Endothelial cell of umbilical vein (primary cell): Measurements from ENCODE around the gene OR2A14. TPM values are rescaled to one million over a fixed set of nuclear protein-coding genes. Genes with fewer than 3 reads are reported as not detected.

Source experiments
- Bru-seq: library from RNA; stranded (reverse); fragments of 400-500 nt; gene quantifications from one replicate; lab custom pipeline; 2021; lab: Mats Ljungman, UMichigan
- BruChase-seq, 2 experiments: library from RNA; stranded (reverse); fragments of 400-500 nt; gene quantifications; one replicate each; lab custom pipeline; 2021; lab: Mats Ljungman, UMichigan
- BruUV-seq: library from RNA; stranded (reverse); fragments of 400-500 nt; replicated peaks from 2 replicates; lab custom pipeline; 2021; lab: Mats Ljungman, UMichigan
- CTCF ChIA-PET: fragments of 300-600, 350-600 bp; sonication (Branson Sonifier 250); formaldehyde crosslinking; loops from one replicate; lab custom pipeline; 2021; ENCODE audit warnings: antibody characterized with exemption, inconsistent platforms; lab: Charles Lee
- POLR2A ChIA-PET: fragments of 300-600, 350-600 bp; sonication (Branson Sonifier 250); formaldehyde crosslinking; loops from one replicate; lab custom pipeline; 2021; ENCODE audit warnings: antibody characterized with exemption, inconsistent platforms; lab: Charles Lee
- DNase-seq: peaks from one replicate; pipeline ENCODE4 v3.0.0-alpha.2; 2011; ENCODE audit warnings: low read depth, low spot score
- FAIRE-seq: peaks from 2 replicates; lab custom pipeline; 2011; peaks lifted over from hg19 to GRCh38; lab: Jason Lieb, UNC
- H2AFZ ChIP-seq: 2 replicates; pipeline ENCODE4 v1.6.0; 2012; ENCODE audit warnings: low read depth, low read length, control low read depth, inconsistent platforms
- H3K27ac ChIP-seq: 2 replicates; pipeline ENCODE4 v1.5.1; 2011; ENCODE audit warnings: low read depth, mild to moderate bottlenecking, control low read depth, low read length, moderate library complexity; ENCODE audit not compliant: insufficient read depth
- H3K27me3 ChIP-seq, 2 experiments: 2 replicates each; pipeline versions ENCODE4 v1.6.0 to v1.6.1; 2011; ENCODE audit warnings: low read length in 2 of 2, mixed read lengths in 1 of 2; ENCODE audit not compliant: control insufficient read depth in 2 of 2, insufficient read depth in 2 of 2
- H3K36me3 ChIP-seq, 2 experiments: 2 replicates in 1 of 2; 3 replicates in 1 of 2; pipeline ENCODE4 v1.5.1; 2011; ENCODE audit warnings: low read length in 2 of 2, mild to moderate bottlenecking in 1 of 2, moderate library complexity in 1 of 2; ENCODE audit not compliant: control insufficient read depth in 2 of 2, insufficient read depth in 2 of 2; ENCODE audit errors: extremely low read depth in 1 of 2
- H3K4me1 ChIP-seq: 3 replicates; pipeline ENCODE4 v1.5.1; 2011; ENCODE audit warnings: mild to moderate bottlenecking, low read length; ENCODE audit not compliant: control insufficient read depth, insufficient read depth; ENCODE audit errors: extremely low read depth
- H3K4me2 ChIP-seq: 2 replicates; pipeline ENCODE4 v1.6.1; 2011; ENCODE audit warnings: low read length, control low read depth, mixed read lengths; ENCODE audit not compliant: insufficient read depth
- H3K4me3 ChIP-seq, 3 experiments: fragments of 200-600 bp in 1 of 3; sonication (generic), shearing (Covaris generic) in 1 of 3; replicated peaks in 1 of 3; 2 replicates each; pipeline ENCODE4 v1.5.1; 2011 to 2016; ENCODE audit warnings: control low read depth in 3 of 3, low read length in 3 of 3, mild to moderate bottlenecking in 2 of 3, inconsistent platforms in 1 of 3, low read depth in 1 of 3, moderate library complexity in 1 of 3; ENCODE audit not compliant: insufficient read depth in 1 of 3
- H3K79me2 ChIP-seq: 2 replicates; pipeline ENCODE4 v1.6.0; 2012; ENCODE audit warnings: low read length, inconsistent platforms; ENCODE audit not compliant: control insufficient read depth, insufficient read depth
- H3K9ac ChIP-seq: replicated peaks from 2 replicates; pipeline ENCODE3; 2011; ENCODE audit warnings: low read length, control low read depth; ENCODE audit not compliant: insufficient read depth; ENCODE audit errors: extremely low read depth
- H3K9me1 ChIP-seq: replicated peaks from 3 replicates; pipeline ENCODE4 v1.6.0; 2011; ENCODE audit warnings: mild to moderate bottlenecking, low read length; ENCODE audit not compliant: control insufficient read depth, insufficient read depth; ENCODE audit errors: extremely low read depth
- H3K9me3 ChIP-seq: replicated peaks from 2 replicates; pipeline ENCODE4 v1.5.1; 2012; ENCODE audit warnings: low read length, inconsistent platforms; ENCODE audit not compliant: control insufficient read depth, insufficient read depth
- H4K20me1 ChIP-seq: replicated peaks from 2 replicates; pipeline ENCODE3; 2011; ENCODE audit warnings: mild to moderate bottlenecking, low read length; ENCODE audit not compliant: control insufficient read depth, insufficient read depth; ENCODE audit errors: extremely low read depth
- CTCF ChIP-seq, 2 donors: IDR thresholded peaks; 1 replicate in 1 of 2; 2 replicates in 1 of 2; pipeline ENCODE4 v1.5.1; 2011; ENCODE audit warnings: low read length in 2 of 2, mild to moderate bottlenecking in 2 of 2, moderate library complexity in 2 of 2, control low read depth in 1 of 2, inconsistent platforms in 1 of 2, low read depth in 1 of 2; ENCODE audit not compliant: insufficient read depth in 1 of 2; ENCODE audit errors: extremely low read depth in 1 of 2
- EZH2 ChIP-seq: IDR thresholded peaks from 2 replicates; pipeline ENCODE4 v1.6.1; 2012; ENCODE audit warnings: borderline replicate concordance, low read depth, mild to moderate bottlenecking, moderate library complexity, low read length, inconsistent platforms; ENCODE audit not compliant: severe bottlenecking
- FOS ChIP-seq: IDR thresholded peaks from 2 replicates; pipeline ENCODE4 v1.6.1; 2011; ENCODE audit warnings: mild to moderate bottlenecking, low read length, moderate library complexity, borderline replicate concordance; ENCODE audit not compliant: insufficient read depth
- GATA2 ChIP-seq: IDR thresholded peaks from 2 replicates; pipeline ENCODE4 v1.7.0; 2011; ENCODE audit warnings: low read depth, mild to moderate bottlenecking, moderate library complexity, mixed read lengths, low read length; ENCODE audit not compliant: insufficient read length, insufficient read depth
- JUN ChIP-seq: IDR thresholded peaks from 2 replicates; pipeline ENCODE4 v1.6.1; 2011; ENCODE audit warnings: borderline replicate concordance, low read depth; ENCODE audit not compliant: insufficient read length, insufficient read depth
- MAX ChIP-seq: IDR thresholded peaks from 2 replicates; pipeline ENCODE4 v1.6.1; 2011; ENCODE audit not compliant: insufficient read depth, insufficient read length
- MYC ChIP-seq: IDR thresholded peaks from one replicate; pipeline ENCODE4 v1.6.1; 2011; ENCODE audit warnings: mild to moderate bottlenecking, low read depth, low read length
- POLR2A ChIP-seq: IDR thresholded peaks from 2 replicates; pipeline ENCODE4 v1.6.1; 2012; ENCODE audit warnings: low read depth, mild to moderate bottlenecking, control low read depth, low read length
- POLR2AphosphoS5 ChIP-seq: IDR thresholded peaks from 2 replicates; pipeline ENCODE4 v1.6.1; 2012; ENCODE audit warnings: low read depth, mild to moderate bottlenecking, control low read depth, low read length, moderate library complexity; ENCODE audit not compliant: insufficient read depth
- dilution Hi-C: fragments of 300-500 bp; cut with MboI; formaldehyde crosslinking; loops from one replicate; pipeline ENCODE4 v1.15.0; 2019; ENCODE audit warnings: low sequenced_read_pairs; ENCODE audit not compliant: extremely low pct_ligation_motif_present
- intact Hi-C: fragments of 100-400 bp; cut with micrococcal nuclease; formaldehyde crosslinking; loops from one replicate; pipeline ENCODE4 v1.10.0; 2022
- long read RNA-seq: library from polyadenylated mRNA; stranded (forward); transcript quantifications from one replicate; pipeline ENCODE4 v2.0.0, GENCODE V29; 2021
- polyA minus RNA-seq, 3 experiments: library from RNA; depleted of rRNA, polyadenylated mRNA; stranded (reverse); fragments of >200 nt; gene quantifications; 1 replicate in 1 of 3; 2 replicates in 2 of 3; pipeline ENCODE4 v1.2.3, GENCODE V29; 2011
- polyA plus RNA-seq, 4 experiments: library from polyadenylated mRNA; depleted of rRNA in 3 of 4; stranded (reverse) in 3 of 4; unstranded in 1 of 4; fragments of >200 nt; gene quantifications; 2 replicates each; pipeline versions ENCODE4 v1.2.1 to v1.2.3, GENCODE V29; 2011 to 2012; ENCODE audit warnings: missing spikeins in 1 of 4
- total RNA-seq: library from RNA; stranded (reverse); gene quantifications from 2 replicates; pipeline ENCODE4 v1.2.3, GENCODE V29; 2021

The OR2A14 gene
- not detected in 2 replicates for total RNA-seq
- not detected in 2 replicates for polyA plus RNA-seq
- polyA plus RNA-seq (2011; cell fraction: cytosol; rRNA removed) = not detected in 2 replicates
- polyA plus RNA-seq (2011; cell fraction: nucleus; rRNA removed) = not detected in 2 replicates
- polyA plus RNA-seq (2012) = not detected in 2 replicates
- polyA minus RNA-seq = not detected in 2 replicates
- polyA minus RNA-seq (2011; cell fraction: cytosol; rRNA and poly(A)+ RNA removed) = not detected
- not detected in 2 replicates for polyA minus RNA-seq (2011; cell fraction: nucleus; rRNA and poly(A)+ RNA removed)
- not detected for Bru-seq, nascent RNA
- BruChase-seq, experiment 1, labeled RNA remaining after a 6-hour chase = not detected
- not detected for BruChase-seq, experiment 2, labeled RNA remaining after a 2-hour chase
- long read RNA-seq = 0 reads

- Histone ChIP-seq H3K36me3 (no peaks in the 10 kb centered on the region), H4K20me1 (no peaks in the 10 kb centered on the region), H3K4me3 (no peak within 1 kb of the TSS), H3K9me3 (no peaks in the 10 kb centered on the region), H3K79me2 (no peaks in the 10 kb centered on the region), H3K4me1 (no peaks in the 10 kb centered on the region), H3K27me3 (no peaks in the 10 kb centered on the region), H3K9ac (no peak within 1 kb of the TSS), H3K9me1 (no peaks in the 10 kb centered on the region), H3K4me2 (no peak within 1 kb of the TSS), H2AFZ (no peak within 1 kb of the TSS), H3K27ac (no peak within 1 kb of the TSS)
- ChIA-PET POLR2A (no interaction called here), CTCF (no interaction called here)
- dilution Hi-C loops = no loop called here
- no peak for FAIRE-seq
- intact Hi-C loops = no loop called here
- no TSS peak for BruUV-seq
- DNase-seq = no peak
- no peak for TF ChIP-seq POLR2A
- TF ChIP-seq GATA2 = no peak
- TF ChIP-seq FOS = no peak
- no peak for TF ChIP-seq JUN
- no peak for TF ChIP-seq MYC
Measured at GRCh38 chr7:144122876-144123275, at the start of gene OR2A14. TSS of gene OR2A14 (plus strand) at chr7:144123176. CDS start at chr7:144129113, 5,937 bp downstream.

- no peaks in the 10 kb centered on the region for H3K79me2 ChIP-seq
- DNase-seq (no peak), FAIRE-seq (no peak)
- no peaks in the 10 kb centered on the region for H3K9me3 ChIP-seq
- no peak overlapping the region for H3K9ac ChIP-seq
- TF ChIP-seq CTCF (IDR thresholded peaks at IDR 0.05; ENCODE audit: extremely low read depth in 1 of 2, insufficient read depth in 1 of 2, low read depth in 1 of 2, low read length in 2 of 2) (no peak), POLR2A (no peak), MYC (no peak), FOS (no peak), POLR2AphosphoS5 (no peak), GATA2 (no peak), JUN (no peak), MAX (no peak), EZH2 (no peak)
- no peak overlapping the region for H2AFZ ChIP-seq
- intact Hi-C loops (no loop called here), dilution Hi-C loops (no loop called here)
- no peaks in the 10 kb centered on the region for H3K27me3 ChIP-seq
- no peaks in the 10 kb centered on the region for H3K4me1 ChIP-seq
- H3K9me1 ChIP-seq = no peaks in the 10 kb centered on the region
- H3K4me2 ChIP-seq = no peak overlapping the region
- H4K20me1 ChIP-seq = no peaks in the 10 kb centered on the region
- POLR2A ChIA-PET = no interaction called here
- no peak overlapping the region for H3K27ac ChIP-seq
- CTCF ChIA-PET = no interaction called here
- BruUV-seq = no TSS peak
- no peaks in the 10 kb centered on the region for H3K36me3 ChIP-seq
- no peak overlapping the region for H3K4me3 ChIP-seq
Measured at GRCh38 chr7:144074374-144074773, 48.6 kb upstream of the OR2A14 start.
